ENCODE measurements around the gene SRI.
"Not testable (repeated sequence)": the region's sequence is repeated elsewhere in the genome, so short reads cannot be mapped to it uniquely, and the experiment has no call there.

GRCh38 chr7:88264987-88265386 lies 45.1 kb upstream of the SRI start:
- TF ChIP-seq CTCF, POLR2A (IDR thresholded peaks at IDR 0.05): not testable (repeated sequence)

Data from uterus (tissue), 2 donors.